Measurements from ENCODE around the gene LIN37. TPM values are rescaled to one million over a fixed set of nuclear protein-coding genes. Genes with fewer than 3 reads are reported as not detected.

The LIN37 gene
- total and polyA plus RNA-seq, 9 of the 15 experiments (the other 6 are each of a cell fraction or from before 2014, with no cell fraction given) = 1.2 to 12.5 (median 8.6) TPM

DNA sequence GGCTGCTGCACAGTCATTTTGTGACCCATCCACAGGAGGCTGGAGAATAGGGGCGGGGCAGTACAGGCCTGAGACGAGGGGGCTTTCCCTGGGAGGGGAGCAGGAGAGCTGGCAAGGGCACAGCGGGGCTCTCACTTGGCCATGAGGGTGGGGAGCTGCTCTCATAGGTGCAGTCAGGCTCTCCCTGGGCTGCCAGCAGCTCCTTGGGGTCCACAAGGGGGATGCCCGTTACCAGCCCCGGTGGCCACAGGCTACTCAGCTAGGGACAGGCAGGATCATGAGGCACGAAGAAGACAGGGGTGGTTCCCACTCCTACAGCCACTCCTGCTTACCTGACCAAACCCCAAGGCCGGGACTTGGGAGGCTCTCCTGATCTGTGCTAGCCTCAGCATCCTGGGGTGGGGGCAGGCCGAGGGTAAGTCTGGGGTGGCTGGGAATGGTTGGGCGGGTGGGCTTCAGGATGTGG lies 43.5 kb downstream of the LIN37 start:
- peaks cover 0 to 50% of the 10 kb centered on the region in 2 experiments; a peak in 3 of 5 replicates for H3K4me1 ChIP-seq (replicated peaks in 1 of 2; ENCODE audit: control insufficient read depth in 2 of 2, insufficient read depth in 2 of 2, low read length in 2 of 2)
- H3K9ac ChIP-seq (ENCODE audit: insufficient read depth in 1 of 2, low read depth in 2 of 2, low read length in 2 of 2) = no peak overlapping the region
- no peaks in the 10 kb centered on the region for H3K9me1 ChIP-seq (ENCODE audit: control insufficient read depth, insufficient read depth, low read length)
- BruUV-seq (replicated peaks) = no TSS peak
- H3K36me3 ChIP-seq (ENCODE audit: control insufficient read depth, insufficient read depth, low read length) = no peaks in the 10 kb centered on the region
- H2AFZ ChIP-seq (ENCODE audit: low read depth, low read length) = no peak overlapping the region
- no peaks in the 10 kb centered on the region for H4K20me1 ChIP-seq (replicated peaks; ENCODE audit: control insufficient read depth, insufficient read depth, low read length)
- no peak for ATAC-seq
- H3K4me3 ChIP-seq = no peak overlapping the region
- in situ Hi-C loops (cut with MboI) = no loop called here
- no peak for FAIRE-seq
- no peak overlapping the region for H3K27ac ChIP-seq (ENCODE audit: extremely low read depth, low read depth, low read length)
- intact Hi-C loops (cut with micrococcal nuclease) = no loop called here
- 32% methylated on average over 8 of the region's 9 CpGs for WGBS (ENCODE audit: insufficient coverage, low coverage, missing lambda C conversion rate)
- H3K9me3 ChIP-seq (replicated peaks; ENCODE audit: control insufficient read depth, insufficient read depth, low read depth, low read length) = no peaks in the 10 kb centered on the region
- H3K79me2 ChIP-seq (ENCODE audit: control insufficient read depth, insufficient read depth, low read length) = no peaks in the 10 kb centered on the region
- POLR2A ChIA-PET = no interaction called here
- no peak for DNase-seq (ENCODE audit: extremely low read depth in 1 of 4, low spot score in 3 of 4)
- H3K27me3 ChIP-seq (ENCODE audit: control insufficient read depth in 2 of 2, insufficient read depth in 2 of 2, low read length in 2 of 2) = no peaks in the 10 kb centered on the region; a peak in 1 of 5 replicates
- CTCF ChIA-PET (ENCODE audit: low intra/inter-chr PET ratio) = no interaction called here
- no peak overlapping the region for H3K4me2 ChIP-seq (ENCODE audit: insufficient read depth, low read length)
- TF ChIP-seq HNRNPL (IDR thresholded peaks at IDR 0.05; ENCODE audit: low read depth, low read length) (no peak), EP300 (IDR thresholded peaks at IDR 0.05; ENCODE audit: low read length) (no peak), ETV6 (IDR thresholded peaks at IDR 0.05; ENCODE audit: borderline replicate concordance in 1 of 2, low read depth in 2 of 2, low read length in 1 of 2) (no peak), ETV6 (CRISPR knock-in tag; IDR thresholded peaks at IDR 0.05; ENCODE audit: borderline replicate concordance) (no peak), RFX7 (CRISPR knock-in tag; IDR thresholded peaks at IDR 0.05) (no peak), ZZZ3 (IDR thresholded peaks at IDR 0.05) (no peak), SETDB1 (IDR thresholded peaks at IDR 0.05; ENCODE audit: low read length) (no peak), ZFP36 (IDR thresholded peaks at IDR 0.05; ENCODE audit: low read depth, low read length, partially characterized antibody) (no peak), ZNF583 (CRISPR knock-in tag; IDR thresholded peaks at IDR 0.05) (no peak), JUNB (CRISPR knock-in tag; conservative IDR thresholded peaks at IDR 0.05) (no peak)
- TF ChIP-seq, protein P1, sequence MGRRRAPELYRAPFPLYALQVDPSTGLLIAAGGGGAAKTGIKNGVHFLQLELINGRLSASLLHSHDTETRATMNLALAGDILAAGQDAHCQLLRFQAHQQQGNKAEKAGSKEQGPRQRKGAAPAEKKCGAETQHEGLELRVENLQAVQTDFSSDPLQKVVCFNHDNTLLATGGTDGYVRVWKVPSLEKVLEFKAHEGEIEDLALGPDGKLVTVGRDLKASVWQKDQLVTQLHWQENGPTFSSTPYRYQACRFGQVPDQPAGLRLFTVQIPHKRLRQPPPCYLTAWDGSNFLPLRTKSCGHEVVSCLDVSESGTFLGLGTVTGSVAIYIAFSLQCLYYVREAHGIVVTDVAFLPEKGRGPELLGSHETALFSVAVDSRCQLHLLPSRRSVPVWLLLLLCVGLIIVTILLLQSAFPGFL (CRISPR knock-in tag; IDR thresholded peaks at IDR 0.05) = no peak
- TF ChIP-seq, protein P2, sequence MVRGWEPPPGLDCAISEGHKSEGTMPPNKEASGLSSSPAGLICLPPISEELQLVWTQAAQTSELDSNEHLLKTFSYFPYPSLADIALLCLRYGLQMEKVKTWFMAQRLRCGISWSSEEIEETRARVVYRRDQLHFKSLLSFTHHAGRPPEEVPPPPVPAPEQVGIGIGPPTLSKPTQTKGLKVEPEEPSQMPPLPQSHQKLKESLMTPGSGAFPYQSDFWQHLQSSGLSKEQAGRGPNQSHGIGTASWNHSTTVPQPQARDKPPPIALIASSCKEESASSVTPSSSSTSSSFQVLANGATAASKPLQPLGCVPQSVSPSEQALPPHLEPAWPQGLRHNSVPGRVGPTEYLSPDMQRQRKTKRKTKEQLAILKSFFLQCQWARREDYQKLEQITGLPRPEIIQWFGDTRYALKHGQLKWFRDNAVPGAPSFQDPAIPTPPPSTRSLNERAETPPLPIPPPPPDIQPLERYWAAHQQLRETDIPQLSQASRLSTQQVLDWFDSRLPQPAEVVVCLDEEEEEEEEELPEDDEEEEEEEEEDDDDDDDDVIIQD (CRISPR knock-in tag; IDR thresholded peaks at IDR 0.05) = no peak
- TF ChIP-seq, protein P3, sequence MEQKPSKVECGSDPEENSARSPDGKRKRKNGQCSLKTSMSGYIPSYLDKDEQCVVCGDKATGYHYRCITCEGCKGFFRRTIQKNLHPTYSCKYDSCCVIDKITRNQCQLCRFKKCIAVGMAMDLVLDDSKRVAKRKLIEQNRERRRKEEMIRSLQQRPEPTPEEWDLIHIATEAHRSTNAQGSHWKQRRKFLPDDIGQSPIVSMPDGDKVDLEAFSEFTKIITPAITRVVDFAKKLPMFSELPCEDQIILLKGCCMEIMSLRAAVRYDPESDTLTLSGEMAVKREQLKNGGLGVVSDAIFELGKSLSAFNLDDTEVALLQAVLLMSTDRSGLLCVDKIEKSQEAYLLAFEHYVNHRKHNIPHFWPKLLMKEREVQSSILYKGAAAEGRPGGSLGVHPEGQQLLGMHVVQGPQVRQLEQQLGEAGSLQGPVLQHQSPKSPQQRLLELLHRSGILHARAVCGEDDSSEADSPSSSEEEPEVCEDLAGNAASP (IDR thresholded peaks at IDR 0.05) = no peak
- TF ChIP-seq, protein P4, sequence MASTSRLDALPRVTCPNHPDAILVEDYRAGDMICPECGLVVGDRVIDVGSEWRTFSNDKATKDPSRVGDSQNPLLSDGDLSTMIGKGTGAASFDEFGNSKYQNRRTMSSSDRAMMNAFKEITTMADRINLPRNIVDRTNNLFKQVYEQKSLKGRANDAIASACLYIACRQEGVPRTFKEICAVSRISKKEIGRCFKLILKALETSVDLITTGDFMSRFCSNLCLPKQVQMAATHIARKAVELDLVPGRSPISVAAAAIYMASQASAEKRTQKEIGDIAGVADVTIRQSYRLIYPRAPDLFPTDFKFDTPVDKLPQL (IDR thresholded peaks at IDR 0.05; ENCODE audit: extremely low read depth, insufficient read length) = no peak

All from K562 (cell line).